Thyroid gland (tissue), 4 donors: ENCODE data around the gene DCTN1. TPM values are rescaled to one million over a fixed set of nuclear protein-coding genes. Genes with fewer than 3 reads are reported as not detected.
A peak's percentile ranks its signal among the peaks of the same experiment; 100 is the strongest.

Source experiments
- DNase-seq, 2 donors: peaks; one replicate each; pipeline ENCODE4 v3.0.0-alpha.2; 2019
- H3K27ac ChIP-seq, 3 donors: fragments of 200-600 bp; sonication (generic); 1 replicate in 2 of 3; 2 replicates in 1 of 3; pipeline ENCODE4 v1.5.1; 2016 to 2019; ENCODE audit warnings: mild to moderate bottlenecking in 1 of 3, moderate library complexity in 1 of 3
- H3K27me3 ChIP-seq: fragments of 200-600 bp; sonication (generic); one replicate; pipeline ENCODE4 v1.5.1; 2019
- H3K36me3 ChIP-seq, 2 donors: fragments of 200-600 bp; sonication (generic); one replicate each; pipeline ENCODE4 v1.5.1; 2016 to 2019
- H3K4me1 ChIP-seq, 2 donors: fragments of 200-600 bp; sonication (generic); one replicate each; pipeline ENCODE4 v1.5.1; 2017 to 2019
- H3K4me3 ChIP-seq, 3 donors: fragments of 200-600 bp; sonication (generic); replicated peaks in 1 of 3; 1 replicate in 2 of 3; 2 replicates in 1 of 3; pipeline ENCODE4 v1.5.1; 2016; ENCODE audit warnings: mild to moderate bottlenecking in 1 of 3
- H3K9me3 ChIP-seq: fragments of 200-600 bp; sonication (generic); one replicate; pipeline ENCODE4 v1.5.1; 2017
- CTCF ChIP-seq, 6 experiments: fragments of 200-600 bp in 3 of 6; fragments of 450-650 bp in 3 of 6; sonication (generic) in 3 of 6; IDR thresholded peaks; one replicate each; pipeline ENCODE4 v1.5.1; 2016 to 2019; ENCODE audit warnings: antibody characterized with exemption in 6 of 6, mild to moderate bottlenecking in 2 of 6, inconsistent platforms in 1 of 6, moderate library complexity in 1 of 6
- POLR2A ChIP-seq, 2 donors: fragments of 450-650 bp; IDR thresholded peaks; one replicate each; pipeline ENCODE4 v1.6.1; 2017; ENCODE audit warnings: antibody characterized with exemption in 2 of 2, mild to moderate bottlenecking in 2 of 2, moderate library complexity in 1 of 2
- WGBS, 2 donors: methylation state at CpG; one replicate each; pipeline ENCODE4 v1.1.5; 2017; 5-methylcytosine and 5-hydroxymethylcytosine counted together
- intact Hi-C: fragments of 100-400 bp; cut with DNase I; formaldehyde crosslinking; loops from one replicate; pipeline ENCODE4 v1.15.1; 2023
- small RNA-seq: library from RNA; depleted of rRNA; stranded (forward); fragments of <200 nt; gene quantifications from one replicate; pipeline ENCODE3, GENCODE V24; 2016
- total RNA-seq, 4 donors: library from RNA; depleted of rRNA; stranded (reverse); fragments of >200 nt; gene quantifications; one replicate each; pipeline ENCODE4 v1.2.3, GENCODE V29; 2016

The DCTN1 gene
- total RNA-seq, 4 donors from 2014 or later: 82.6 to 124 (median 108) TPM

- peak overlapping the region; percentile 55 to 64 (median 60) for H3K27ac ChIP-seq
- H3K9me3 ChIP-seq: no peaks in the 10 kb centered on the region
- H3K36me3 ChIP-seq: no peaks in the 10 kb centered on the region
- TF ChIP-seq CTCF (IDR thresholded peaks at IDR 0.05) (no peak), POLR2A (IDR thresholded peaks at IDR 0.05) (no peak)
- H3K4me1 ChIP-seq: peaks cover 41 to 46% of the 10 kb centered on the region in 2 donors
- no peak for DNase-seq
- no peaks in the 10 kb centered on the region for H3K27me3 ChIP-seq
- 72 to 75% methylated on average over 2 of the region's 2 CpGs for WGBS, 2 donors
- intact Hi-C loops: no loop called here
- H3K4me3 ChIP-seq: no peak overlapping the region
Observed at GRCh38 chr2:74313497-74313896, 66.6 kb downstream of the DCTN1 start.

GRCh38 chr2:74312913-74313312 lies 67.2 kb downstream of the DCTN1 start:
- no peaks in the 10 kb centered on the region for H3K36me3 ChIP-seq
- DNase-seq: no peak
- H3K27ac ChIP-seq: no peak overlapping the region
- no peak overlapping the region for H3K4me3 ChIP-seq
- peaks cover 38 to 41% of the 10 kb centered on the region in 2 donors for H3K4me1 ChIP-seq
- intact Hi-C loops: no loop called here
- H3K27me3 ChIP-seq: no peaks in the 10 kb centered on the region
- H3K9me3 ChIP-seq: no peaks in the 10 kb centered on the region
- TF ChIP-seq CTCF (IDR thresholded peaks at IDR 0.05): no peak
- TF ChIP-seq POLR2A (IDR thresholded peaks at IDR 0.05): no peak

Small RNA genes lying within 50 kb of the gene (small RNA-seq; reads per million reads assigned to genes)
- gene RNU6-542P (not detected), gene TAF13P2 (not detected)

Other genes with a start within 250 kb of the DCTN1 start
- gene BOLA3, start 232.4 kb downstream of the DCTN1 start, total RNA-seq: 10 to 100 TPM; 16.4 to 94.2 (median 78.6) TPM
- gene MOB1A, start 201.4 kb downstream of the DCTN1 start, total RNA-seq: 100 to 1,000 TPM in 3 of 4 donors, 10 to 100 TPM in 1; 92.4 to 117 (median 106) TPM
- 10 to 100 TPM in 3 of 4 donors, 1 to 10 TPM in 1; 9.0 to 34.8 (median 20.9) TPM for gene MTHFD2, start 181.7 kb downstream of the DCTN1 start, total RNA-seq
- 10 to 100 TPM; 18.3 to 94.5 (median 59.8) TPM for gene SLC4A5, start 36.9 kb downstream of the DCTN1 start, total RNA-seq
- gene C2orf81, start 41.3 kb upstream of the DCTN1 start, total RNA-seq: 1 to 10 TPM; 2.3 to 3.4 (median 3.1) TPM
- 10 to 100 TPM in 3 of 4 donors, 1 to 10 TPM in 1; 6.5 to 19.3 (median 13.6) TPM for gene WDR54, start 41.4 kb upstream of the DCTN1 start, total RNA-seq
- gene RTKN, start 61.6 kb upstream of the DCTN1 start, total RNA-seq: 10 to 100 TPM; 24.5 to 41.9 (median 35.6) TPM
- 10 to 100 TPM; 19.9 to 74.4 (median 46.1) TPM for gene INO80B, start 74.8 kb upstream of the DCTN1 start, total RNA-seq
- 100 to 1,000 TPM in 2 of 4 donors, 10 to 100 TPM in 2; 60.7 to 119 (median 102) TPM for gene WBP1, start 78.1 kb upstream of the DCTN1 start, total RNA-seq
- gene MOGS, start 85.1 kb upstream of the DCTN1 start, total RNA-seq: 10 to 100 TPM; 40.9 to 57.6 (median 51.3) TPM
- gene MRPL53, start 92.4 kb upstream of the DCTN1 start, total RNA-seq: 10 to 100 TPM; 15.0 to 49.4 (median 40.9) TPM
- 10 to 100 TPM; 13.6 to 58.7 (median 31.3) TPM for gene CCDC142, start 102.7 kb upstream of the DCTN1 start, total RNA-seq
- gene TTC31, start 102.8 kb upstream of the DCTN1 start, total RNA-seq: 10 to 100 TPM; 18.9 to 38.0 (median 22.4) TPM
- 1 to 10 TPM in 2 of 4 donors, under 1 TPM in 1, not detected in 1; 0.50 to 2.6 (median 1.9) TPM for gene LBX2, start 119.3 kb upstream of the DCTN1 start, total RNA-seq
- gene PCGF1, start 127.4 kb upstream of the DCTN1 start, total RNA-seq: 10 to 100 TPM; 11.0 to 25.9 (median 17.1) TPM
- gene TLX2, start 134.1 kb upstream of the DCTN1 start, total RNA-seq: not detected
- not detected for gene DQX1, start 145.9 kb upstream of the DCTN1 start, total RNA-seq
- gene AUP1, start 149.4 kb upstream of the DCTN1 start, total RNA-seq: 100 to 1,000 TPM in 3 of 4 donors, 10 to 100 TPM in 1; 93.7 to 168 (median 112) TPM
- gene HTRA2, start 149.6 kb upstream of the DCTN1 start, total RNA-seq: 10 to 100 TPM; 27.3 to 45.9 (median 37.5) TPM
- gene LOXL3, start 173.6 kb upstream of the DCTN1 start, total RNA-seq: 1 to 10 TPM in 3 of 4 donors, under 1 TPM in 1; 0.98 to 5.6 (median 2.2) TPM
- 10 to 100 TPM; 14.4 to 19.4 (median 18.4) TPM for gene DOK1, start 174.4 kb upstream of the DCTN1 start, total RNA-seq